Mucosa of rectum (tissue), 2 donors: ENCODE results near the gene EIF2D.

Experiments
- H3K27ac ChIP-seq, 2 donors: one replicate each; pipeline ENCODE4 v1.7.0; 2013; ENCODE audit warnings: inconsistent platforms in 2 of 2, low read depth in 2 of 2, low read length in 2 of 2
- H3K27me3 ChIP-seq, 2 donors: one replicate each; pipeline ENCODE4 v1.7.0; 2013; ENCODE audit warnings: low read length in 2 of 2; ENCODE audit not compliant: control insufficient read depth in 2 of 2, insufficient read depth in 2 of 2
- H3K36me3 ChIP-seq, 2 donors: one replicate each; pipeline ENCODE4 v1.7.0; 2013; ENCODE audit warnings: low read length in 2 of 2; ENCODE audit not compliant: control insufficient read depth in 2 of 2, insufficient read depth in 2 of 2
- H3K4me1 ChIP-seq, 2 donors: one replicate each; pipeline ENCODE4 v1.7.0; 2013; ENCODE audit warnings: low read length in 2 of 2, mild to moderate bottlenecking in 1 of 2; ENCODE audit not compliant: control insufficient read depth in 2 of 2, insufficient read depth in 2 of 2
- H3K4me3 ChIP-seq, 2 donors: one replicate each; pipeline ENCODE4 v1.7.0; 2013; ENCODE audit warnings: low read length in 2 of 2
- H3K9ac ChIP-seq, 2 donors: one replicate each; pipeline ENCODE4 v1.7.0; 2013; ENCODE audit warnings: low read length in 2 of 2, low read depth in 1 of 2, mild to moderate bottlenecking in 1 of 2
- H3K9me3 ChIP-seq, 2 donors: one replicate each; pipeline ENCODE4 v1.7.0; 2013; ENCODE audit warnings: low read length in 2 of 2; ENCODE audit not compliant: control insufficient read depth in 2 of 2
- donor health status: healthy.
- donor health status: Normal muscosa, but diverticular disease.

EIF2D gene

GRCh38 chr1:206551986-206552326 is 60.3 kb downstream of the EIF2D start:
- H3K9me3 ChIP-seq, result no peaks in the 10 kb centered on the region
- peak overlapping the region in 1 of 2 donors; percentile 19 for H3K27ac ChIP-seq
- peaks cover 9 to 10% of the 10 kb centered on the region in 2 donors for H3K4me1 ChIP-seq
- no peaks in the 10 kb centered on the region for H3K27me3 ChIP-seq
- no peak overlapping the region for H3K9ac ChIP-seq
- no peaks in the 10 kb centered on the region for H3K36me3 ChIP-seq
- no peak overlapping the region for H3K4me3 ChIP-seq

- Histone ChIP-seq H3K27ac (peak overlapping the region in 1 of 2 donors; percentile 19), H3K27me3 (no peaks in the 10 kb centered on the region), H3K4me3 (no peak overlapping the region), H3K9ac (no peak overlapping the region), H3K36me3 (no peaks in the 10 kb centered on the region), H3K4me1 (peaks cover 7 to 9% of the 10 kb centered on the region in 2 donors), H3K9me3 (no peaks in the 10 kb centered on the region)
Observed at GRCh38 chr1:206551296-206551985, 60.8 kb downstream of the EIF2D start.

GRCh38 chr1:206550446-206550845 is 61.8 kb downstream of the EIF2D start:
- H3K9ac ChIP-seq, result no peak overlapping the region
- H3K4me1 ChIP-seq, result peaks cover 0 to 2% of the 10 kb centered on the region in 2 donors
- no peaks in the 10 kb centered on the region for H3K36me3 ChIP-seq
- no peak overlapping the region for H3K4me3 ChIP-seq
- H3K9me3 ChIP-seq, result no peaks in the 10 kb centered on the region
- H3K27me3 ChIP-seq, result no peaks in the 10 kb centered on the region
- no peak overlapping the region for H3K27ac ChIP-seq

- no peaks in the 10 kb centered on the region for H3K36me3 ChIP-seq
- H3K9ac ChIP-seq, result no peak overlapping the region
- no peak overlapping the region for H3K4me3 ChIP-seq
- H3K4me1 ChIP-seq, result no peaks in the 10 kb centered on the region
- H3K9me3 ChIP-seq, result no peaks in the 10 kb centered on the region
- H3K27me3 ChIP-seq, result no peaks in the 10 kb centered on the region
- no peak overlapping the region for H3K27ac ChIP-seq
Observed at GRCh38 chr1:206547104-206547503, 65.2 kb downstream of the EIF2D start.

- no peak overlapping the region for H3K27ac ChIP-seq
- no peaks in the 10 kb centered on the region for H3K9me3 ChIP-seq
- no peaks in the 10 kb centered on the region for H3K27me3 ChIP-seq
- no peak overlapping the region for H3K9ac ChIP-seq
- peaks cover under 1% of the 10 kb centered on the region in 2 donors for H3K4me1 ChIP-seq
- H3K36me3 ChIP-seq, result no peaks in the 10 kb centered on the region
- no peak overlapping the region for H3K4me3 ChIP-seq
Observed at GRCh38 chr1:206545351-206545750, 66.9 kb downstream of the EIF2D start.

GRCh38 chr1:206544562-206545257 is 67.6 kb downstream of the EIF2D start:
- no peaks in the 10 kb centered on the region for H3K27me3 ChIP-seq
- H3K36me3 ChIP-seq, result no peaks in the 10 kb centered on the region
- no peak overlapping the region for H3K4me3 ChIP-seq
- H3K9ac ChIP-seq, result no peak overlapping the region
- peaks cover 7% of the 10 kb centered on the region in 2 donors for H3K4me1 ChIP-seq
- H3K27ac ChIP-seq, result no peak overlapping the region
- no peaks in the 10 kb centered on the region for H3K9me3 ChIP-seq
